Measurements from ENCODE around the gene DUSP28. TPM values are rescaled to one million over a fixed set of nuclear protein-coding genes. Genes with fewer than 3 reads are reported as not detected.

Gene DUSP28
- polyA plus RNA-seq, 1 experiment, result 6.1 TPM

DNA sequence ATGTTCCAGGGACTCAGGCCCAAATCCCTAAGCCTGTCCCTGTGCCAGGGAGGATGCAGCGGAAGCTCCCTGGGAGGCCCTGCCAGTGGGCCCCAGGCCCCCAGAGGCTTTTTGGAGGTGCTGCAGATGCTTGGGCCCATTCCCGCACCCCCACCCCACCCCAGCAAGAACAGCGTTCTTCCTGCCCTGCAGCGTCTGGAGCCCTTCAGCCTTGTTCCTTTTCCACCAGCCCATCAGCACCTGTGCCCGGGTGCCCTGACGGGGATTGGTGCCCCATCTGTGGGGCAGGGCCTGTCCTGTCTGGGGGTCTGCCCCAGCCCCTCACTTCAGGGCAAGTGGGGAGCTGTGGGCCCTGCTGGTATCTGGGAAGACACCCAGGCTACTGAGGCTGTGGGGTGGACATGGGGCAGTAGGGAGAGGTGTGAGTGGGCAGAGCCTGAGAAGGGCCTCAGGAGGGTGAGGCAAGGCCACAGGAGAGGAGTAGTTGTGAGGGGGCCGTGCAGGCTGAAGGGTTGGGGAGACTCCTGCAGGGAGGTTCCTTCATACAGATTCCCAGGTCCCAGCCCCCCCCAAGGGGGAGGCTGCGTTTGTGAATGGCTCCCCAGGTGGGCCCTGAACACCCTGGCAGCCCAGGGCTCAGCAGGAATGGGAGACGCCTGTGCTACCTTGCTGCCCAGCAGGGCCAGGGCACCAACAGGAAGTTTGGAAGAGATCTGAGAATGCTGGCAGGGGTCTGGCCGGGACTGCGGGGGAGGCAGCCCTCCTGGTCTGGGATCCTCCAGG lies 10.6 kb downstream of the DUSP28 start:
- no peak for TF ChIP-seq CTCF (IDR thresholded peaks at IDR 0.05; ENCODE audit: low read depth, low read length)
- POLR2A ChIA-PET, result interaction anchor here (2.8 kb wide), 1 partner anchor 15 kb away, joined by 15 read pairs; the partner anchor contains the start of gene CAPN10
- H3K27ac ChIP-seq (ENCODE audit: low read depth, low read length), result no peak overlapping the region
- H3K27me3 ChIP-seq (ENCODE audit: control insufficient read depth, insufficient read depth, low read length), result no peaks in the 10 kb centered on the region
- H3K4me3 ChIP-seq (ENCODE audit: low read depth, low read length), result no peak overlapping the region
- no peaks in the 10 kb centered on the region; the same call in 1 of the 2 replicates for H3K9me3 ChIP-seq (ENCODE audit: control insufficient read depth, insufficient read depth, low read length)
- CTCF ChIA-PET, result no interaction called here
- DNase-seq (ENCODE audit: low read depth, low spot score), result no peak

- no peak for TF ChIP-seq CTCF (IDR thresholded peaks at IDR 0.05; ENCODE audit: low read depth, low read length)
- H3K4me3 ChIP-seq (ENCODE audit: low read depth, low read length), result no peak overlapping the region
- no peaks in the 10 kb centered on the region; the same call in 1 of the 2 replicates for H3K9me3 ChIP-seq (ENCODE audit: control insufficient read depth, insufficient read depth, low read length)
- ChIA-PET POLR2A (no interaction called here), CTCF (no interaction called here)
- no peak for DNase-seq (ENCODE audit: low read depth, low spot score)
- no peak overlapping the region for H3K27ac ChIP-seq (ENCODE audit: low read depth, low read length)
- H3K27me3 ChIP-seq (ENCODE audit: control insufficient read depth, insufficient read depth, low read length), result no peaks in the 10 kb centered on the region
These were observed 11.3 kb downstream of the DUSP28 start for GRCh38 chr2:240571314-240571973.

DNA sequence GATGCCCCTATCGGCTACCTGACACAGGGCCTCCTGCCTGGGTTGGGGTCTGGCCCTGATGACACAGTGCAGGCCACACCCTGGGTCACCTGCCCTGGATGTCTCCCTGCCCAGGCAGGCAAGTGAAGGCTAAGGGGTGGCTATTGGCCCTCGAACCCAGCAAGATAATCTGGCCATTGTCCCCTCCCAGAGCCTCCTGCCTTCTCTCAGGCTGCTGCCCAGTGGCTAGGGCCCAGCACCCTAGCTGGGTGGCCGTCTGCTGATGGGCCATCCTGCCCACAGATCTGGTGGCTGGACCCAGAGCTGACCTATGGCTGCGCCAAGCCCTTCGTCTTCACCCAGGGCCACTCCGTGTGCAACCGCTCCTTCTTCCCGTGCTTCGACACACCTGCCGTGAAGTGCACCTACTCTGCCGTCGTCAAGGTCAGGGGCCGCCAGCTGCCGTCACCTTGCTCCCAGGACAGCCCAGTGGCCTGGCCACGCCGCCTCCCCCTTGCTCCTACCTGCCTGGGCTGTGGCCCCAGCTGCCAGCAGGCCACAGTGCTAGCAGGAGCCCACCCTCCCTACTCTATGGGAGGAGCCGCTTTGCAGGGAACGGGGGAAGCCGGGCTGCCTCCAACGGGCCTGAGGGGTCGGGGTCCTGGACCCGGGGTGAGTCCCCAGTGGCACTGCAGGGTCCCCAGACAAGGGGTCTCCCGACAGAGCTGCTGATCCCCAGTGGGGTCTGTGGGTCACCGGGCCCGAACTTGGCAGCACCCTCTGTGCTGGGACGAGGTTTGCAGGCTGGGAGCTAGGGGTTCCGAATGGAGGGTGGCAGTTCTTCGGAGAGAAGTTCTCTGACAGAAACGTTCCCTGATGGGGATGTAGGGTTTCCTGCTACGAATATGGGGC lies 12.2 kb downstream of the DUSP28 start:
- H3K27ac ChIP-seq (ENCODE audit: low read depth, low read length), result no peak overlapping the region
- POLR2A ChIA-PET, result no interaction called here
- no peaks in the 10 kb centered on the region; the same call in 1 of the 2 replicates for H3K9me3 ChIP-seq (ENCODE audit: control insufficient read depth, insufficient read depth, low read length)
- no peak overlapping the region for H3K4me3 ChIP-seq (ENCODE audit: low read depth, low read length)
- CTCF ChIA-PET, result no interaction called here
- TF ChIP-seq CTCF (IDR thresholded peaks at IDR 0.05; ENCODE audit: low read depth, low read length), result no peak
- H3K27me3 ChIP-seq (ENCODE audit: control insufficient read depth, insufficient read depth, low read length), result no peaks in the 10 kb centered on the region
- DNase-seq (ENCODE audit: low read depth, low spot score), result no peak

- Histone ChIP-seq H3K9me3 (ENCODE audit: control insufficient read depth, insufficient read depth, low read length) (no peaks in the 10 kb centered on the region; the same call in 1 of the 2 replicates), H3K4me3 (ENCODE audit: low read depth, low read length) (no peak overlapping the region), H3K27ac (ENCODE audit: low read depth, low read length) (no peak overlapping the region), H3K27me3 (ENCODE audit: control insufficient read depth, insufficient read depth, low read length) (no peaks in the 10 kb centered on the region)
- CTCF ChIA-PET, result no interaction called here
- POLR2A ChIA-PET, result no interaction called here
- TF ChIP-seq CTCF (IDR thresholded peaks at IDR 0.05; ENCODE audit: low read depth, low read length), result no peak
- no peak for DNase-seq (ENCODE audit: low read depth, low spot score)
These were observed 12.9 kb downstream of the DUSP28 start for GRCh38 chr2:240573071-240573515.
